Left lung (tissue), 14 donors: Measurements from ENCODE around the gene C3orf22. TPM values are rescaled to one million over a fixed set of nuclear protein-coding genes. Genes with fewer than 3 reads are reported as not detected.

Source experiments
- ATAC-seq: fragments of 200-7000 bp; cut with Tn5 transposase; one replicate; pipeline ENCODE4 v1.9.1; 2020; ENCODE audit warnings: moderate library complexity
- DNase-seq, 4 donors: peaks; one replicate each; pipeline ENCODE4 v3.0.0-alpha.2; 2013 to 2020
- H3K27ac ChIP-seq, 2 donors: fragments of 200-600 bp; sonication (generic) in 1 of 2; one replicate each; pipeline versions ENCODE4 v1.5.0 to v1.8.0; 2020 to 2021
- H3K27me3 ChIP-seq, 2 donors: fragments of 200-600 bp; sonication (generic) in 1 of 2; one replicate each; pipeline versions ENCODE4 v1.5.0 to v1.8.0; 2020 to 2021
- H3K36me3 ChIP-seq, 2 donors: fragments of 200-600 bp; sonication (generic) in 1 of 2; one replicate each; pipeline versions ENCODE4 v1.5.0 to v1.8.0; 2020 to 2021
- H3K4me1 ChIP-seq, 2 donors: fragments of 200-600 bp; one replicate each; pipeline ENCODE4 v1.8.0; 2021
- H3K4me3 ChIP-seq, 2 donors: fragments of 200-600 bp; sonication (generic) in 1 of 2; one replicate each; pipeline versions ENCODE4 v1.5.0 to v1.8.0; 2020 to 2021; ENCODE audit warnings: mild to moderate bottlenecking in 1 of 2
- H3K9me3 ChIP-seq, 2 donors: fragments of 200-600 bp; sonication (generic) in 1 of 2; one replicate each; pipeline versions ENCODE4 v1.5.0 to v1.8.0; 2020 to 2021
- intact Hi-C, 2 donors: fragments of 100-400 bp; cut with DNase I; formaldehyde crosslinking; loops; one replicate each; pipeline versions ENCODE4 v1.11.2 to v1.14.2; 2022
- long read RNA-seq, 12 donors: library from polyadenylated mRNA in 2 of 12; unstranded in 2 of 12; transcript quantifications; one replicate each; pipeline ENCODE4 v2.0.0 and lab custom pipeline, GENCODE V29; 2019 to 2026
- polyA plus RNA-seq, 6 donors: library from polyadenylated mRNA; unstranded; fragments of 120-200 nt; gene quantifications; one replicate each; pipeline ENCODE4 v1.2.1, GENCODE V29; 2013; ENCODE audit not compliant: insufficient read length in 6 of 6
- total RNA-seq, 2 donors: library from RNA; stranded (reverse); fragmentation: NEBNext Ultra II Directional; extraction: Animal tissue kit (Norgen Biotek cat#: 25700); gene quantifications; one replicate each; pipeline ENCODE4 v1.2.1, GENCODE V29; 2021
- TF ChIP-seq, protein P1 (sequence below), 2 donors: fragments of 200-600 bp; sonication (generic) in 1 of 2; IDR thresholded peaks; one replicate each; pipeline versions ENCODE4 v1.5.0 to v1.8.0; 2021; ENCODE audit warnings: antibody characterized with exemption in 2 of 2
- donor health status: DM: no; HTN: yes; CAD: no.
- donor health status: DM: no; HTN: no; CAD: no.

Gene C3orf22, protein sequence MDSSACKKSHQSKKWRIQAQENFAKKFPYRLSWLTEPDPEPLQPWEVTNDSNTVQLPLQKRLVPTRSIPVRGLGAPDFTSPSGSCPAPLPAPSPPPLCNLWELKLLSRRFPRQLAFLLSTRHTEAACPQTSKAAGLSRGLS
- total RNA-seq (not detected), polyA plus RNA-seq (under 1 TPM in 5 of 6 donors, not detected in 1; 0.10 to 0.25 (median 0.12) TPM)
- long read RNA-seq, donor 1, result 0 reads
- long read RNA-seq, donor 2, result 0 reads
- long read RNA-seq, donor 3, result 0 reads
- long read RNA-seq, donor 4, result 0 reads
- long read RNA-seq, donor 5, result 0 reads
- long read RNA-seq, donor 6, result 0 reads
- long read RNA-seq, donor 7, result 0 reads
- long read RNA-seq, donor 8, result 0 reads
- long read RNA-seq, donor 9, result 0 reads
- long read RNA-seq, donor 10, result 0 reads
- long read RNA-seq, donor 11, result 0 reads
- long read RNA-seq, donor 12, result 0 reads

DNA sequence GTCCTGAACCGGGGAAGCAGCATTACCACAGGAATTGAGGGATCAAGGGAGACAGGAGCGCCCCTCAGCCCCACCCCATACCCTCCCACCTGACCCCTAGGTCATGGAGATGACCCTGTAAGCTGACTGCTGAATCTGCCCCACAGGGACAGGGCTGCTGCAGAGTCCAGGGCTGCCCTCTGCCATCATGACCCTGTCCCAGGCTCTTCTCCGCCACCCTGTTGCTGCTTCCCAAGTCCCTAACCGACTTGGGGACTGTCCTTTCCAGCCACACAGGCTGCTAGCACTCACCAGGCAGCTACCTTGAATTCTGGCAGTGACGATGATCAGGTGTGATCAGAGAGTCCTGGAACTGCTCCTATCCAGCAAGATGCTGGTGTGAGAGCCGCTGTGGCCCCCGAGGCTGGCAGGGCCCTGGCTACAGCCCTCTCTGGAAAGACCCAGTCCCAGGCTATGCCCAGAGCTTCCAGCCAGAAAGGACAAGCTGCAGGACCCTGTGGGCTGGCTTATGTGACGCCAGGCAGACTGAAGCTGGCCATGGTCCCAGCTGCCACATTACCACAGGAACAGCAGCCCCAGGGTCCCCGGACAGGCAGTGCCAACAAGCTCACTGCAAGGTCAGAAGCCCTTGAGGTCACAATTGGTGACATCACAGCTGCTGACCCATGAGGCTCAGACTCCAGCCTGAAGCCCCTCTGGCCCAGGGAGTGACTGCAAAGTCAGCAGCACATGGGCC lies at the start of gene C3orf22:
Gene C3orf22, minus strand, starts transcription at position 597 of the 736 bp plus-strand sequence. CDS start 5,542 bp downstream, outside the sequence.
- no peak within 1 kb of the TSS for H3K27ac ChIP-seq
- no peaks in the 10 kb centered on the region for H3K4me1 ChIP-seq
- peak in 1 of 4 donors; percentile 22 for DNase-seq
- TF ChIP-seq, protein P1, sequence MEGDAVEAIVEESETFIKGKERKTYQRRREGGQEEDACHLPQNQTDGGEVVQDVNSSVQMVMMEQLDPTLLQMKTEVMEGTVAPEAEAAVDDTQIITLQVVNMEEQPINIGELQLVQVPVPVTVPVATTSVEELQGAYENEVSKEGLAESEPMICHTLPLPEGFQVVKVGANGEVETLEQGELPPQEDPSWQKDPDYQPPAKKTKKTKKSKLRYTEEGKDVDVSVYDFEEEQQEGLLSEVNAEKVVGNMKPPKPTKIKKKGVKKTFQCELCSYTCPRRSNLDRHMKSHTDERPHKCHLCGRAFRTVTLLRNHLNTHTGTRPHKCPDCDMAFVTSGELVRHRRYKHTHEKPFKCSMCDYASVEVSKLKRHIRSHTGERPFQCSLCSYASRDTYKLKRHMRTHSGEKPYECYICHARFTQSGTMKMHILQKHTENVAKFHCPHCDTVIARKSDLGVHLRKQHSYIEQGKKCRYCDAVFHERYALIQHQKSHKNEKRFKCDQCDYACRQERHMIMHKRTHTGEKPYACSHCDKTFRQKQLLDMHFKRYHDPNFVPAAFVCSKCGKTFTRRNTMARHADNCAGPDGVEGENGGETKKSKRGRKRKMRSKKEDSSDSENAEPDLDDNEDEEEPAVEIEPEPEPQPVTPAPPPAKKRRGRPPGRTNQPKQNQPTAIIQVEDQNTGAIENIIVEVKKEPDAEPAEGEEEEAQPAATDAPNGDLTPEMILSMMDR (IDR thresholded peaks at IDR 0.05), result no peak
- H3K9me3 ChIP-seq, result peaks cover 0 to 11% of the 10 kb centered on the region in 2 donors
- ATAC-seq, result no peak
- no peaks in the 10 kb centered on the region for H3K36me3 ChIP-seq
- H3K27me3 ChIP-seq, result no peaks in the 10 kb centered on the region
- H3K4me3 ChIP-seq, result no peak within 1 kb of the TSS
- intact Hi-C loops, result no loop called here

DNA sequence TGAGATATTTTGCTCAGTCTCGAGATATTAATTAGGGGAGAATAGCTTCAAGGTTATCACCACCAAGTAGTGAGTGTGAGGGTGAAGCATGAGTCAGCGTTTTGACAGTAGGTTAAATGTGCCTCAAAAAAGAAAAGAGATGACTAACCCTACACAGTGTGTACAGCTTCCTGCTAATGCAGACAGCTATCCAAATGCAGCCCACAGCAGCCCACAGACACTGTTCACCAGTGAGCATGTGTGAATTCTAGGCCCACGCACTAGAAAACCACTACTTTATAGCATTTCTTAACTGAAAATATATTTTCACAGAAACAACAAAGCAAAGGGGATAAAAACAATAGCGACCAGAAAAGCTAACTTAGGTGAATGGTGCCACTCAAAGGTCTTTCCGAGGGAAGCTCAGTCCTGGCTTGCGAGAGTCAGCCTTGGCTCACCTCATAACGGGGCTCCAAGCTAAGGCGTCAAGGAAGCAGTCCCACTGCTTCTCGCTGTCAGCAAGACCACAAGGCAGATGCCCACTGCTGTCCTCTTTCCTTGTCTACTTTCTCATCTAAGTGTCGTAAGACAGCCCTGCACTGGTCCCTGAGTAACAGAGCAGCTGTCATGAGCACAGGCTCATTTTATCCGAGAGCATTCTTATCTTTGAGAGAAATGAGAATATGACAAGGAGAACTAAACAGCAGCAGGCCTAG lies 48.6 kb upstream of the C3orf22 start:
- H3K4me1 ChIP-seq, result no peaks in the 10 kb centered on the region
- DNase-seq, result no peak
- TF ChIP-seq, protein P1 (IDR thresholded peaks at IDR 0.05), result no peak
- H3K27ac ChIP-seq, result no peak overlapping the region
- intact Hi-C loops, result no loop called here
- ATAC-seq, result peak; percentile 42
- H3K4me3 ChIP-seq, result no peak overlapping the region
- H3K9me3 ChIP-seq, result no peaks in the 10 kb centered on the region
- H3K36me3 ChIP-seq, result peaks cover 0 to 55% of the 10 kb centered on the region in 2 donors
- no peaks in the 10 kb centered on the region for H3K27me3 ChIP-seq

DNA sequence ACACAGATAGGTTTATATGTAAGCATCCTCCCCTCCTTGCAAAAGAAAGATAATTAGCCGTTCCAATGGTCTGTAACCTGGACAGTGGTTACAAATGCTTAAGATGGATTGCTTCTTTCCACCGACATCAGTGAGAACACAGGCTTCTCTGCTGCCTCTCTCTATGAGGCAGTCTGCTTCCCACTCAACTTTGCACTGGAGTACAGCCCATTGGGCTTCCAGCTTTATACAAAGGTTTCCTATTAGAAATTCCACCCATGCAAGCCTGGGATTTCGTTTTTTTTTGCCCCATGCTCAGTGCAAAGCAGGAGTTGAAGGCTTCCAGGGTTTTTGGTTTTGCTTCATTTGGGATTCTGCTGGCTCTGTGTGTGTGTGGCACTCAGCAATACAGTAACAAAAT lies 47.3 kb upstream of the C3orf22 start:
- intact Hi-C loops, result no loop called here
- H3K9me3 ChIP-seq, result no peaks in the 10 kb centered on the region
- H3K36me3 ChIP-seq, result peaks cover 0 to 48% of the 10 kb centered on the region in 2 donors
- H3K4me1 ChIP-seq, result no peaks in the 10 kb centered on the region
- H3K27me3 ChIP-seq, result no peaks in the 10 kb centered on the region
- TF ChIP-seq, protein P1 (IDR thresholded peaks at IDR 0.05), result no peak
- H3K4me3 ChIP-seq, result no peak overlapping the region
- ATAC-seq (no peak), DNase-seq (no peak)
- H3K27ac ChIP-seq, result no peak overlapping the region

DNA sequence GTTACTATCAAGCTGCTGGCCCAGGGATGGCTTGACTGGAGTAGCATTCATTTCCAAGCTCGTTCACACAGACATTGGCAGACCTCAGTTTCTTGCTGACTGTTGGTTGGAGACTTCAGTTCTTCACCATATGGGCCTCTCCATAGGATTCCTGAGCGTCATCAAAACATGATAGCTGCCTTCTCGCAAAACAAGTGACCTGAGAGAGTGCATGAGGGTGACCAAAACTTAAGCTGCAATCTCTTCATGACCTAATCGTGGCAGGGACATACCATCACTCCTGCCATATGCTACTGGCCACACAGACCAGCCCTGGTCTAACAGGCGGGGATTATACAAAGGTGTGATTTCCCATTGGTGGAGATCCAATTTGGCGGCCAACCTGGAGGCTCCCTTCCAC lies 46.0 kb upstream of the C3orf22 start:
- Histone ChIP-seq H3K27ac (no peak overlapping the region), H3K4me1 (no peaks in the 10 kb centered on the region), H3K36me3 (peaks cover 0 to 36% of the 10 kb centered on the region in 2 donors), H3K4me3 (no peak overlapping the region), H3K27me3 (no peaks in the 10 kb centered on the region), H3K9me3 (no peaks in the 10 kb centered on the region)
- intact Hi-C loops, result no loop called here
- TF ChIP-seq, protein P1 (IDR thresholded peaks at IDR 0.05), result no peak
- no peak for DNase-seq
- ATAC-seq, result no peak
